CD4-positive, alpha-beta T cell treated with Interleukin-4 for 1 hour (primary cell): ENCODE measurements around the gene RAP1A.
A peak's percentile ranks its signal among the peaks of the same experiment; 100 is the strongest.

ENCODE experiments used
- DNase-seq, 2 donors: peaks; one replicate each; pipeline ENCODE4 v3.0.0-alpha.2; 2020 to 2022

The RAP1A gene

DNA sequence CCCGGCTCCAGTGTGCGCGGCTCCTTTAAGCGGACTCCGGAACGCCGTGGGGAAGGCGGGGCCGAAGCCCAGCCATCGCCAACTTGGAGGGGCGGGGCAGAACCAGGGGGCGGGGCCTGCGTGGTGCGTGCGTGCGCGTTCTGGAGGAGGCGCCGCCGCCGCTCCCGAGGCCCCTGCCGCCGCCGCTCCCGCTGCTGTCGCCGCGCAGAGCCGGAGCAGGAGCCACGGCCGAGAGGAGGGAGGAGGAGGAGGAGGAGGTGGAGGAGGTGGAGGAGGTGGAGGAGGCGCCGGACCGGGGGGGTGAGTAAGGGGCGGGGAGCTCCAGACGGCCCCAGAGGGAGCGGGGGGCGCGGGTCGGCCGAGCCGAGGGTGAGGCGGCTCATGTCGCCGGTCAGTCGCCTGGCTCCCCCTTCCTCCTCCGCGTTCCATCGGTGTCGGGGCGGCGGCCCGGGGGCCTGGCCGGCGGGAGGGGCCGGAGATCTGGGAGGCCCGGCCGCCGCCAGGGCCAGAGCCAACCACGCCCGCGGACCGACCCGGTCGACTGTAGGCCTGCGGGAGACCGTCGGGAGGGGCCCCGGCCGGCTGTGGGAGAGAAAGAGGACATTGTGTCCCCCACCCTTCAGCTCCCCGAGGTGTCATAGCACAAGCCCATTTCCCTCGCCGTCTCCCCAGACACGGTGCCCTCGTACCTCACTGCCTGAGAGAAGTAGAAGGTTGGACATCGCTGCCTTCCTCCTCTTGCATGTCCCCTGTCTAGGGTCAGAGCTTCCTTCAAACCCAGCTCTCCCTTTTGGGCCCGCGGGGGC, at the start of gene RAP1A:
Gene RAP1A (plus strand): TSS at position 155 of the 806 bp plus-strand sequence. CDS start 71,572 bp downstream, outside the sequence.
- peak; percentile 93 to 95 for DNase-seq

DNA sequence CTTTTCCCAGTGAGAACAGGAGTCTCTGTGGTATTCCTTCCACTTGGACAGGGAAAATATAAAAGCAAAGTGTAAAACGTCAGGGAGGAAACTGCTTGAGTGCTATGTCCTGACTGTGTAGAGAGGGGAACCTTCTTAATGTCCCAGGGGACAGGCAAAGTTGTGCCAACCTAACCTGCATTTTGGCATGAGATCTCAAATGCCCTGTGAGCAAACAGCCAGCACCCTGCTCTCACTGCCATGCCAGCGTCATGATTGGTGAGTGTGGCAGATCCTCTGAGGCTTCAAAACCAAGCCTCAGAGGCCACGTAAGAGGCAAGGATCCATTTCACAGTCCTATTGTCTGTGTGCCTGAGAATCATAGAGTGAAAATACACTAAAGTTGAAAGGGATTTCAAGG, 49.7 kb upstream of the RAP1A start:
- DNase-seq = no peak

DNA sequence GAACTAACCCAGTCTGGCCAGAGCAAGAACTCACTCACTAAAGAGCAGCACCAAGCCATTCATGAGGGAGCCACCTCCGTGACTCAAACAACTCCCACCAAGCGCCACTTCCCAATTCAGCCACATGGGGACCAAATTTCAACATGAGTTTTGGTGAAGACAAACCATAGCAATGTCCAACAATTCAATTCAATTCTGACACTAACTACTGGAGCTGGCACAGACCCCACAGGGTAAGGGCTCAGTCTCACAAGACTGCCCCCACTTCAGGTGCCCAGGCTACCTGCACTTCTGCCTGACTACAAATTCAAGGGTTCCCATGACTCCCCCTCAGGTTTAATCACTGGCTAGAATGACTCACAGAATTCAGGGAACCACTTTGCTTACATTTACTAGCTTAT, 48.8 kb upstream of the RAP1A start:
- peak; percentile 42 to 55 for DNase-seq

DNA sequence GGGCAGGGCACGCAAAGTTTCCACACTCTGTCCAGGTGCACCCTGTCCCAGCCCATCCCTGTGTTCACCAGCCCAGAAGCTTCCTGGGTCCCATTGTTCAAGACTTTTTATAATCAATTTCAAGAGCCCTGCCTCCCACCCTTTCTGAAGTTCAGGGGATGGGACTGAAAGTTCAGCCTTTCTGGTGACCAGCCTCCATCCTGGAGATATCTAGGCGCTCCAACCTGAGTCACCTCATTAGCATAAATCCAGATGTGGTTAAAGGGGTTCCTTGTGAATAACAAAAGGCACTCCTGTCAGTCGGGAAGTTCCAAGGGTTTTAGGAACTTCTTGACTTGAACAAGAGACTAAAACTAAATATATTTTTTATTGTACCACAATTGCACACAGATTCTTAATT, 48.4 kb upstream of the RAP1A start:
- DNase-seq = no peak

DNA sequence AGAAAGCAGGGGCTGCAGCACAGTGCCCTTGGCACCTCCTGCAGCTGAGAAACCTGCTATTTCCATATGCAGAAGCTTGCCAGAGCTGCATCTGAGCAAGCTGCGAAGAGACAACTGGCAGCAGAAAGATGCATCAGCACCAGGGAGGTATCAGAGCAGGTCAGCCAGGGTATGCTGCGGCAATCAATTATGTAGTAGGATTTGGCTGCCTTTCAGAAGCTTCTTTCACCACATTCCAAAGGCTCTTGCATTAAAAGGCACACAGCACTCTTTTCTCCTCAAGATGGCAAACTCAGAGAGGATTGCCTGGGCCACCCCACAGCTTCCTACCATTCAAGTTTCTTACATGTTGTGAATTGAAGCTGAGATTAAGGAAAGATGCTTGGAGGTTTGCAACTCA, 47.6 kb upstream of the RAP1A start:
- no peak for DNase-seq

DNA sequence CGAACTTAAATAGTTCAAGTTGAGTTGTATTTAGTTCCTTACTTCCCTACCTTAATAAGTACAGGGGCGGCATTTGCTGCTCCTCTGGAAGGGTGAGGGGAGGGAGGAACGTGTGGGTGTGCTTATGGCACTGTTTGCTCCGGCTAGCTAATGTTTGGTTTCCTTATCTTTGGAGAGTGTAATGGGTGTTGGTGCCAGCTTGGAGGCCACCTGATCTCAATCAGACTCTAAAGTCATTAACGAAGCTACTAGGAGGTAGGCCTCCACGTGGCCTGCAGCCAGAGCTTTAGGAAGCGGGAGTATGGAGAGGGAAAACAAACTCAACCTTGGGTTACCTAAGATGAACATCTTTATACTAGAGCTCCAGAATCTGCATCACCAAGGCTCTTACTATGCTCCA, 43.0 kb upstream of the RAP1A start:
- no peak for DNase-seq

DNA sequence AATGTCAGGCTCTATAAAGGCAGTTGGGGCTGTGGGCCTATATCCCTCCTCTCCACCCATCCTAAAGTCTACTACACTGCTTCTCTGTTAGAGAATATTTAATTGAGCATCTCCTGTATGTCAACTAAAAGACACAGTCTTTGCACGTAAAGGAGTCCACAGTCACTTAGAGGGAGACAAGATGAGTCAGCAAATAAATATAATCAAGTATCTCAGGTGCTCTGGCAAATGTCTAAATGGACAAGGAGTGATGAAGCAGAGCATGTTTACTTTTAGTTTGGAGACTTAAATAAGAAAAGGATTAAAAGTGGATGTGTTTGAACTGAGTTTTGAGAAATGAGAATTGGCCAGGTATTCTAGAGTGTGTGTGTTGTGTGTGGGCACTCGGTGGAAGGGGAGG, 41.8 kb upstream of the RAP1A start:
- DNase-seq = no peak

DNA sequence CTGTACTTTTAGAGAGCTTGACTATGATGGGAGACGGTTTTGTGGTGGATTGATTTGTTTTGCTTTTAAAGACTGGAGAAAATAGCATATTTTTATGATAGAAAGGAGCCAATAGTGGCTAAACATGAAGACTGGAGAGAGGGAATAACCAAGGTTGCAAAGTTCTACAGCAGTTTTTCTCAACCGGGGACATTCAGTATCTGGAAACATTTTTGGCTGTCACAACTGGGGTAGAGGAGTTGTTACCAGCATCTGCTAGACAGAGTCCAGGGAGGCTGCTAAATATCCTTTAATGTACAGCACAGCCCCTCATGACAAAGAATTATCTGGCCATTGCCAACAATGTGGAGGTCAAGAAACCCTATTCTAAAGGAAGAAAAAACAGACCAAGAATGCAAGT, 38.4 kb upstream of the RAP1A start:
- no peak for DNase-seq

DNA sequence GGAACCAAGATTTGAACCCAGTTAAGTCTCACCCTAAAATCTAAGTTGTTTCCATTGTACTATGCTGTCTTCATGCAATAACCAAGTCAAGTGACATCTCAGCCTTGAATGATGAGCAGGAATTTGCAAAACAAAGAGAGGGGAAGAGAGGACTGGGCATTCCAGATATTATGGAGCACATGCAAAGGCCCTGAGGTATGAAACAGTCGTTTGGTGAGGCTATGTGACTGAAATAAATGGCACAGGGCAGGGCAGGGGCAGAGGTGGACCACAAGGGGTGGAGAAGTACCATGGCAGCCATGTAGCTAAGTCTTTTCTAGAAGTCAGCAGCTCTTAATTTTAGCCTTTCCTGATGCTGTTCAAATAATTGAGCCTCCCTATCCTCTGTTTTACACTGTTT, 37.6 kb upstream of the RAP1A start:
- DNase-seq = no peak

DNA sequence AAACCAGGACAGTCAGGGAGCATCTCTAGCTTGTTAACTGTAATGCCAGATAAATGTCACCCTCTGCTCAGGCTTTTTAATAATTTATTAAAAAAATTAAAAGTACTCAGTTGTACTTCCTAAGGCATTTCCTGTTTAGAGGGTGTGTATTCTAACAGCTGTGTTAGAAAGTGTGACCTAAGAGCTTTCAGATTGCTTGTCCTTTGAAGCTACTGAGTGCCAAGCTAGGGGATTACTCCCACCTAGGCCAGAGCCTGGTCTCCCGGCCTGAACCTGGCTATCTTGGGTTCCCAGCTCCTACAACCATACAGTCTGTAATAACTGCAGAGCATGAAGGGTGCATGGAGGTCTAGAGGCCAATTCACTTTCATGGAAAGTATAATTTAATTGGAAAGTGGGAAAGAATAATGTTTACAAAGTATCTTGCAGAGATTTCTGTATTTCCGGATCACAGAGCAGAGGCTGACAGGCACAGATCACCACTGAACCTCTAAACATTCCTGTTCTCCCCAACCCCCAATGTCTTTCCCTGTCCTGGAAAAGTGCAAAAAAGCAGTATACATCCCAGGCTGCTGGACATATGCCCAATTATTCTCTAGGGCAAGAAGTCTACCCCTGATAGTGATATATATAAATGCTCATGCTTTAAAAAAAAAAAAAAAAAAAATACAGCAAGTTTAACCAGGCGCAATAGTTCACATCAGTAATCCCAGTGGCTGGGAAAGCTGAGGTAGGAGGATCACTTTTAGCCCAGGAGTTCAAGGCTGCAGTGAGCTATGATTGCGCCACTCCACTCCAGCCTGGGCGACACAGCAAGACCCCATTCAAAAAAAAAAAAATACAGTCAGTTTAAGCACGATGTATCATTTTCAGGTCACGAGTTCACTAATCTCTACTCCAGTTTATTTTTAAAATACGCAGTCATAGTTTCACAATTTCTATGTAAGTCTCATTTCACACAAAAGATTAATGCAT, 36.7 kb upstream of the RAP1A start:
- DNase-seq = no peak

DNA sequence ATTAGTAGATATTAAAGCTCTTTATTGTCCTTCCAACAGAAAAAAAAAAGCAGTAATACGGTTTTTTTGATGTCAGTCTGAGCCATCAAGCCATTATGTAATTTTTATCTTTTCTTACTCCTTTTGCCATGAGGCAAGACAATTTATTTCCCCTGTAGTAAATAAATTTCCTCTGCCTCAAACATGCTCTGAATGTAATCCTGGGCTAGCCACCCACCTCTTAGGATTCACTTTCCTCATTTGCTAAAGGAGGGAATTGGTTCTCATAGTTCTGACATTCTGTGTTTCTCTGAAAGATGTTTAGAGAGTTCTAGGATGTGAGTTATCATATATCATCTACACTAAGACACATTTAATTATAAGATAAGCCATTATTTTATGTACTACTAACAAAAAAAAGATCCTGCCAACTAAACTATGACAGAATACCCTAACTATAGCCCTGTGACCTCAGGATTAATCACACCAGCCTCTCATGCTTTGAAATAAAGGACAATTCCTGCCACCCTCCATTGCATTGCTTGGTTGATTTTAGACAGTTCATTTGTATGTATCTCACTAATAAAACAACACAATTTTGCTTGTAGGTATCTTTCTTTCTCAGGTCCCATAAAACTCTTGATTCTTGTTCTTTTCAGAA, 34.0 kb upstream of the RAP1A start:
- DNase-seq = no peak

DNA sequence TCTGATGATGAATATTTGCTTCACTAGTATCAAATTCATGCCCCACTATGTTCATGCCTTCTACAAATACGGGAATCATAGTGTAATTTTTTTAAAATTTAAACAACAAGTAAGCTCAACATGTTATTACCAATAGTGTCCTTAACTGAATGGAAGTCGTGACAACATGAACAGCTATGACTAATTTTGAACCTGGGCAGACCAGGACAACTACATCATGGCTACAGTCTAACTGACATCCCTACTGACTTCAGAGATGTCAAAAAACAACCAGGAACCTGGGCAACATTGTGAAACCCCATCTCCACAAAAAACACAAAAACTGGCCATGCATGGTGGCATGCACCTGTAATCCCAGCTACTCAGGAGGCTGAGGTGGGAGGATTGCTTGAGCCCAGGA, 33.5 kb upstream of the RAP1A start:
- DNase-seq = no peak

DNA sequence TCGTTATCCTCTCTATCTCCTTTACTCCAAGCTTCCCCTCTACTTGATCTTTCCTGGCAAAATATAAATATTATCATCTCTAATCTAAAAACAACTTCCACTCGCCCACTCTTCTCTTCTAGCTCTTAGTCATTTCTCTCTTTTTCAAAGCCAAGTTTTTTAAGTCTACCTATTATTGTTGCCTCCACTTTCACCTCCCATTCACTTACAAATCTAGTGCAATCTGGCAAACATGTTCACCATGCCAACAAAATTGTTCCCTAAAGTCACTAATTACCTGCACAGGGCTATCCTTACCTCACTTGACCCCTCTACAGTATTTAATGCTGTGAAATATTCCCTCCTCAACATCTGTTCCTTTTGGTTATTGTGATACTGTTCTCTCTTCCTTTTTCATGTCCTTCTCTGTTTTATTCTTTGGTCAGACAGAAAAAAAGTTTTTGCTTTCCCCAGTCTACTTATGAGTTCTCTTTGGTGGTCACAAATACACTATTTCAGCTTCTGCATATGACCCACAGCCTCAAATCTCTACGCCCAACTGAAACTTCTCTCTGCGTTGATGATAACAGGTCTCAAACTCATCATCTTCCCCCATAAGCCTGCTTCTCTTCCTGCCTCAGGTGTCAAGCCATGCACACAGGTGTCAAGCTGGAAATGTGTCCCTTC, 31.9 kb upstream of the RAP1A start:
- DNase-seq = no peak

DNA sequence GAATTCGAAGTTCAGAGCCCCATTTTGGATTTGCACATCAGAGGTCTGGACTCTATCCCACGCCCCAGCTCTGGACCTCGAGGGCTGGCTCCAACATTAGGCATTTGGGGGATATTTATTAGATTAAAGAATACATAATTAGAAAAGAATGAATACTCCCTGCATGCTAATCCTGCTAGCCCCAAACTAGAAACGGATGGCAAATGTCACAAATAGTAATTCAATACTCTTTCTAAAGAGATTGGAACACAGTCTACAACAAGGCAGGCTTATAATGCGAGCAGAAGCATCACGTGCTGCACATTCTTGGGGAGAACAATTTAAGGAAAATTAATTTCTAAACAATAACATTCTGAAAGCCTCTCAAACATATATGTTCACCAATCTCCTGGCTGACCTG, 27.7 kb upstream of the RAP1A start:
- no peak for DNase-seq

DNA sequence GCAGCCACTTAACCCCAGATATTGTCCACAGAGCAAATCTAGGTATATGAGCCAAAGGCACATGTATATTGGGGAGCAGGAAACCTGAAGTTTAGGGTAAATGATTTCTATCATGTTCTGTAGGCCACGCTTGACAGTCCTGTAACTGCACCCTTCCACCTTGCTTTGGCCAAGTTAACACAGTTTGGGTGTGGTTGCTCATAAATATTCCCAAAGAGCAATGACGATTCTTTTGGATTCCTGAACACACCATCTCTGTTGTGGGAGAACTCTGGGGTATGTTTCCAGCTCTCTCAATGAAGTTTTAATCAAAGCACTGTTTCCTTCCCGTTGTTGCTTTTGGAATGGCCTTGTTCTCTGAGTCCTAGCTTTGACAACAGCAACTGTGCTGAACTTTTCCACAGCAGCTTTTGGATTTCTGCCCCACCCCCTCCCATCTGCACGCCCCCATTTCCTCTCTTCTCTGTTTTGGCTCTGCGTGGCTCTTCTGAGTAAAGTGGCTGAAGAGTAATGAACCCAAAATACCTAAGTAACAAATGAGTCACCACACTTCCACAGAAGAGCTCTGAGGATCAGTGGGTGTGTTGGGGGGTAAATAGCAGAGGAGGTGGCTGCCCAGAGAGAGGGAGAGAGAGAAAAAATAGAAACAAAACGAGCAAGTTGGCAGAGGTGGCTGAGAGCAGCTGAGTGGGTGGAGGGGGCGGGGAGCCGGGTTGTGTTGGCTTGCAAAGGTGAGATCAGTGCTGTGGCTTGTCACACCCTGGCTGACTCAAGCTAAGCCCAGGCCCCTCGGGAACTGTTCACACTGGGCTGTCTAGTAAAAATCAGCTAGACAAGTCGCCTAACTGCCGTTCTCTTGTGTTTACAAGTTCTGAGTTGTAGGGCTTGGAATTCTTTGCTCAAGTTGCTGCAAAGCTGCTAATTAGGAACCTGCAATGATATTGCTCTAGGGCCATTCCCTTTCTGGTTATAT, 26.9 kb upstream of the RAP1A start:
- DNase-seq = peak; percentile 94 to 95

DNA sequence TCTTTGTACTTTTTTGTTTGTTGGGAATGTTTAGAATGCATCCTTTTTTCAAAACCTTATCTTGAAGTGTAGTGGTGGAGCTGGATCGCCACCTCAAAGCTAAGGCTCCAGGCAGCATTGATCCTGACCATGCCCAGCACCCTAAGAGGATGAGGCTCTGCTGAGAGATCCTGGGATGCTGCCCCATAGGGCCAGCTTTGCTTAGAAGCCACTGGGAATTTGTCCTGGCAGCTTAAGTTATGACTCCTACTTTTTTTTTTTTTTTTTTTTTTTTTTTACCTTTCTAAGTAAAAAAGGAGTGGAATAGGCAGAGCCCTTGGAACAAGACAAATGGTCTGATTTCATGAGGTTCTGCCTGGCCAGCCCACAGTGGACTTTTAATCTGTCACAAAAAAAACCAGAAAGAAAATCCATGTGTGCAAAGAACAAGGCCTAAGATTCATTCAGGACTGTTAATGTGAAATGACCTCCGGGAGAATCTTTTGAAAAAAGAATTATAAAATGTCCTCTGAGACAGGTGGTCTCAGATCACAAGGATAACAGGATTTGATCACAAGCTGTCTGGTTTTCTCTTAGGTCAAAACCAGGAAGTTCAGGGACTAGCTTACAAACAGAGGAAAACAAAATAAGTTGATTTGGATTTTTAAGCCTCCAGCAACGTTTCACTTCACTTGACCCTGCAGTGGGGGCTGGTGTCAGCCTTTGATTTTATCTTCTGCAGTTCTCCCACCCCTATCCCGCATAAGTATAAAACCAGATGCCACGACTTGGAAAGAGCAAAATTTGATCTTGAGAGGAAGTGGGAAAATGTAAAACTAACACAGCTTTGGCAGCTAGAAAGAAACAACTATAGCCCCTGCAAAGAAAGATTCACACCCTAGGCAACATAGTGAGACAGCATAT, 25.9 kb upstream of the RAP1A start:
- no peak for DNase-seq

DNA sequence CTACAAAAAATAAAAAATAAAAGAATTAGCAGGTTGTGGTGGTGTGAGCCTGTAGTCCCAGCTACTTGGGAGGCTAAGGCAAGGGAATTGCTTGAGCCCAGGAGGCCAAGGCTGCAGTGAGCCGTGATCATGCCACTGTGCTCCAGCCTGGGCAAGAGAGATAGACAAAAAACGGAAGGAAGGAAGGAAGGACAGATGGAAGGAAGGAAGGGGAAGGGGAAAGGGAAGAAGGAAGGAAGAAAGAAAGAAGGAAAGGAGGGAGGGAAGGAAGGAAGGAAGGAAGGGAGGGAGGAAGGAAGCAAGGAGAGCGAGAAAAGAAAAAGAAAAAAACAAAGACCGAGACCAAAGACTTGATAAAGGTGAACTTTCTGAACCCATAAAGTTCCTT, 25.3 kb upstream of the RAP1A start:
- DNase-seq = no peak

DNA sequence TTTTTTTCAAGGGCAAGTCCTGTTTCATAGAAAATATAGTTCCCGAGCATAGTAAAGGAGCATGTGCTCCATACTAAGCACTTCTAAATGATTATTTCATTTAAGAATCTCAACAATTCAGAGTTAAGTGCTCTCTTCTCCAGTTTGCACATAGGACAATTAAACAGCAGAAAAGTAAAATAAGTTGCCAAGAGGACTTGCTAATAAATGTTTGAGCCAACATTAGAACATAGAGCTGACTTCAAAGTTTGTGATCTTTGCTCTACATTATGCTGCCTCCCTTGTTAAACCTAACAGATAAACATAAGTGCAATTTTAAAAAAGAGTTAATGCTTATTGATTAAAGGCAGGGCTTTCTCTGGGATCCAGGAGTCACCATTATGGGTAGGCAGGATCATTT, 23.8 kb upstream of the RAP1A start:
- DNase-seq = no peak

DNA sequence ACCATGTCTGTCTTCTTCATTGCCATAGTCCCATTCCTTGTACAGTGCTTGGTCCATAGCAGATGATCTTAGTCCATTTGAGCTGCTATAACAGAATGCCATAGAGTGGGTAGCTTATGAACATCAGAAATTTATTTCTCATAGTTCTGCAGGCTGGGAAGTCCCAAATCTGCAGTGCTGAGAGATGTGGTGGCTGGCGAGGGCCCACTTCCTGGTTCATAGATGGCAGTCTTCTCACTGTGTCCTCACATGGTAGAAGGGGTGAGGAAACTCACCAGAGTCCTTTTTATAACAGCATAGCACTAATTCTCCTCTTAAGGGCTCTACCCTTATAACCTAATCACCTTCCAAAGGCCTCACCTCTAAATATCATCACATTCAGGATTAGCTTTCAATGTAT, 23.1 kb upstream of the RAP1A start:
- DNase-seq = peak; percentile 74 to 80

DNA sequence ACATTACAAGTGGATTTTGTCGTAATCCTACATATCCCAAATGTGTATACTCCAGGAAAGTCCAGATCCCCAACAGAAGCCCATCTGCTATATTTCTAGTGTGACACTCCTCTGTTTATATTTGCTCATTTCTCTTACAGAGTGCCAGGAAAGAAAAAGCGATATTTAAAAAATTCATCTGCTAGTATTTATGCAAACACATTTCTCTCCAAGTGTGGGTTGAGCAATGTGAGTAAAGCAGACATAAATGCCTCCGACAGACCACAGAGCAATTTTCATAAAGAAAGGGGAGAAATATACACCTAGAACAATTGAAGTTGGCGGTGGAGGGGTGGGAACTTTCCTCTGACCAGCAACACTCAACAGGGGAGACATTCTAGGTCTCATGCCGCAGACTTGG, 22.2 kb upstream of the RAP1A start:
- DNase-seq = no peak

DNA sequence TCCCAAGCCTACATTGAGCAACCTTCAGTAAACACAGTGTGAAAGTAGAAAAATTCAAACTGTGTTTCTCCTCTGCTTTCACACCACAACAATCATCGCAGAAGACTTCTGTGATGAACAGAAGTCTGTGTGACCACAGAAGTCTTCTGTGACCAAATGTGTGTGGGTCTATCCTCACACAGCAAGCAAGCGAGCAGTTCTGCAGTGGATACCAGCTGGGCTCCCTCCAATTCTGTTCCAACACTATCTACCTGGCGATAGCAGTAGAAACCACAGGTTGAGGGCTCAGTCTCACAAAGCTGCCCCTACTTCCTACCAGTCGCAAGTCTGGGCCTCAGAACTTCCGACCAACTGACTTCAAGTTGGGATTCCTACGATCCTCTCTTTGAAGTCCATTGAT, 21.0 kb upstream of the RAP1A start:
- peak; percentile 32 to 54 for DNase-seq
